Coronary artery (tissue), 2 donors: Measurements from ENCODE around the gene NUDT17.
"Not testable (repeated sequence)": the region's sequence is repeated elsewhere in the genome, so short reads cannot be mapped to it uniquely, and the experiment has no call there.

Experiments
- DNase-seq: peaks from one replicate; pipeline ENCODE4 v3.0.0-alpha.2; 2017; ENCODE audit warnings: low spot score
- H3K27ac ChIP-seq, 2 donors: fragments of 200-600 bp; sonication (generic); one replicate each; pipeline ENCODE4 v1.5.1; 2016 to 2019
- H3K4me3 ChIP-seq: fragments of 200-600 bp; sonication (generic); 2 replicates; pipeline ENCODE4 v1.5.1; 2016; ENCODE audit warnings: mild to moderate bottlenecking, moderate library complexity
- TF ChIP-seq, protein P1 (sequence below): fragments of 200-600 bp; sonication (generic); IDR thresholded peaks from one replicate; pipeline ENCODE4 v1.5.1; 2019; ENCODE audit warnings: antibody characterized with exemption

Gene NUDT17

DNA sequence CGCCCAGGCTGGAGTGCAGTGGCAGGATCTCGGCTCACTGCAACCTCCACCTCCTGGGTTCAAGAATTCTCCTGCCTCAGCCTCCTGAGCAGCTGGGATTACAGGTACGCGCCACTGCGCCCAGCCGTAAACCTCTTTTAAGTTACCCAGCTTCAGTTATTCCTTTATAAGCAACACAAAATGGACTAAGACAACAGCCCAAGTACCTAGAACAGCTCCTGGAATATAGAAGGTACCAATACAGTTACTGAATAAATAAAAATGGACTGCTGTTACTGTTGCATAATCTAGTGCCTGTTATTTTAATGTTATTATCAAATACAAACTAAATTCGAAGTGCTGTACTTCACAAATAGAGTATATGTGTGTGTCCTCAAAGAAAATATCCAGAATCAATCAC, 38.6 kb upstream of the NUDT17 start:
- DNase-seq, result no peak
- no peak overlapping the region for H3K4me3 ChIP-seq
- TF ChIP-seq, protein P1, sequence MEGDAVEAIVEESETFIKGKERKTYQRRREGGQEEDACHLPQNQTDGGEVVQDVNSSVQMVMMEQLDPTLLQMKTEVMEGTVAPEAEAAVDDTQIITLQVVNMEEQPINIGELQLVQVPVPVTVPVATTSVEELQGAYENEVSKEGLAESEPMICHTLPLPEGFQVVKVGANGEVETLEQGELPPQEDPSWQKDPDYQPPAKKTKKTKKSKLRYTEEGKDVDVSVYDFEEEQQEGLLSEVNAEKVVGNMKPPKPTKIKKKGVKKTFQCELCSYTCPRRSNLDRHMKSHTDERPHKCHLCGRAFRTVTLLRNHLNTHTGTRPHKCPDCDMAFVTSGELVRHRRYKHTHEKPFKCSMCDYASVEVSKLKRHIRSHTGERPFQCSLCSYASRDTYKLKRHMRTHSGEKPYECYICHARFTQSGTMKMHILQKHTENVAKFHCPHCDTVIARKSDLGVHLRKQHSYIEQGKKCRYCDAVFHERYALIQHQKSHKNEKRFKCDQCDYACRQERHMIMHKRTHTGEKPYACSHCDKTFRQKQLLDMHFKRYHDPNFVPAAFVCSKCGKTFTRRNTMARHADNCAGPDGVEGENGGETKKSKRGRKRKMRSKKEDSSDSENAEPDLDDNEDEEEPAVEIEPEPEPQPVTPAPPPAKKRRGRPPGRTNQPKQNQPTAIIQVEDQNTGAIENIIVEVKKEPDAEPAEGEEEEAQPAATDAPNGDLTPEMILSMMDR, result no peak
- H3K27ac ChIP-seq, result no peak overlapping the region

DNA sequence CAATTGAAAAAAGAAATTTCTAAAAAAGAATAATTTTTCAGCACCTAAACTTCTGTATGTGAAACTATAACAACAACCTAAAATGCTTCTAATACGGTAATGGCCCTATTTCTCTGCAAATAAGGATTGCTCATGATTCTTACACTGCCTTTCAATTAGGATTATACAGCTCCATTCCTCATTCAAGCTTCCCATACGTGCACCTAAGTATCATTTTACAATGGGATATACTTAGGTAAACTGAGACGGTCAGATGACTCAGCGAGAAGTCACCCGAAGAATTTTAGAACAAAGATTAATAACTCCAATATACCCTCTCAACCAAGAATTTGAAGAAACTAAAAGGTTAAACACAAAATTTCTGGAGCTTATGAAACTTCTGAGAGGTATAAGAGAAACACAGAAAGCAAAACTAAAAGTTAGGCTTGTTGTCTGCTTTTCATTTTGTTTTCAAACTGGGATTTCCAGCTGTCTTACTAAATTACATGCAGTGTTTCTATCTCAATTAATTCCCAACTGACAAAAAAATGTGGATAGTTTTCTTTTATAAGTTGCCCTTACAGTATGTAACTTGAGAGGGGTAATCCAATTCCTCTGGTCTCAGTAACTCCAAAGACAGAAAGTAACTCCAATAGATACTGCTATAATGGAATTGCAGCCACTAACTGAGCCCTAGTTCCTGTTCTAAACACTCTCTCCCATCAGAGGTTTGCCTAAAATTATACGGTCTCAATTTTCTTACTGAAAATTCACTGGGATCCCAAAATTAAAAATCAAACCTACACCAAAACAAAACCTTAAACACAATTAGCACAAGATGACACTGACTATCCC, 32.2 kb upstream of the NUDT17 start:
- not testable (repeated sequence) for H3K27ac ChIP-seq, H3K4me3 ChIP-seq, DNase-seq

DNA sequence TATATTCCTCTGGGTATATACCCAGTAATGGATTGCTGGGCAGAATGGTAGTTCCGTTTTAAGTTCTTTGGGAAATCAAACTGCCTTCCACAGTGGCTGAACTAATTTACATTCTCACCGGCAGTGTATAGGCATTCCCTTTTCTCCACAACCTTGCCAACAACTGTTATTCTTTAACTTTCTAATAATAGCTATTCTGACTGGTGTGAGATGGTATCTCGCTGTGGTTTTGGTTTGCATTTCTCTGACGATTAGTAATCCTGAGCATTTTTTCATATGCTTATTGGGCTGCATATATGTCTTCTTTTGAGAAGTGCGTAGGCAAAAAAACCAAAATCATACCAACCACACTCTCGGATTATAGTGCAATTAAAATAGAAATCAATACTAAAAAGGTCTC, 27.3 kb upstream of the NUDT17 start:
- not testable (repeated sequence) for H3K27ac ChIP-seq, H3K4me3 ChIP-seq, DNase-seq

DNA sequence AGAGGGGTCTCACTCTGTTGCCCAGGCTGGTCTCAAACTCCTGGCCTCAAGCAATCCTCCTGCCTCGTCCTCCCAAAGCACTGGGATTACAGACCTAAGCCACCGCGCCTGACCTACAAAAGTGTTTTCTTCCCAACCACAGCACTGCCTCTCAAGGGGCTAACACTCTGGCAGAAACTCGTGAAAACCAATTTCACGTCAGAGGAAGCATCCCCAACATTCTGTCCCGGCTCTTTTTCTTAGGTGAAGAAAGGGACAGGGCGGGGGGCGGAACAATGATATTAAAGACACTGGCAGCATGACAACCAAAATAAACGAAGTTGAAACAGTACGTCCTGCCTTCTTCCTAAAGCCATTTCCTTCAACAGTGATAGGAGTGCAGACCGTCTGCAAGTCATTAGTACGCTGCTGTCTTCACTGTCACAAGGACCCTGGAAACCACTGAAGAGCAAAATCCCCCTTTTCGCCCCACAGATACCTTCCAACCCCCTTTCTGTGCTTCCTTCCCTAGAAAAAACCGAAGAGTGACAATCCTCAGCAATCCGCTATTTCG, 22.6 kb upstream of the NUDT17 start:
- not testable (repeated sequence) for DNase-seq
- Histone ChIP-seq H3K4me3 (peak overlapping the region; percentile 71), H3K27ac (peak overlapping the region in 1 of 2 donors; percentile 72)

DNA sequence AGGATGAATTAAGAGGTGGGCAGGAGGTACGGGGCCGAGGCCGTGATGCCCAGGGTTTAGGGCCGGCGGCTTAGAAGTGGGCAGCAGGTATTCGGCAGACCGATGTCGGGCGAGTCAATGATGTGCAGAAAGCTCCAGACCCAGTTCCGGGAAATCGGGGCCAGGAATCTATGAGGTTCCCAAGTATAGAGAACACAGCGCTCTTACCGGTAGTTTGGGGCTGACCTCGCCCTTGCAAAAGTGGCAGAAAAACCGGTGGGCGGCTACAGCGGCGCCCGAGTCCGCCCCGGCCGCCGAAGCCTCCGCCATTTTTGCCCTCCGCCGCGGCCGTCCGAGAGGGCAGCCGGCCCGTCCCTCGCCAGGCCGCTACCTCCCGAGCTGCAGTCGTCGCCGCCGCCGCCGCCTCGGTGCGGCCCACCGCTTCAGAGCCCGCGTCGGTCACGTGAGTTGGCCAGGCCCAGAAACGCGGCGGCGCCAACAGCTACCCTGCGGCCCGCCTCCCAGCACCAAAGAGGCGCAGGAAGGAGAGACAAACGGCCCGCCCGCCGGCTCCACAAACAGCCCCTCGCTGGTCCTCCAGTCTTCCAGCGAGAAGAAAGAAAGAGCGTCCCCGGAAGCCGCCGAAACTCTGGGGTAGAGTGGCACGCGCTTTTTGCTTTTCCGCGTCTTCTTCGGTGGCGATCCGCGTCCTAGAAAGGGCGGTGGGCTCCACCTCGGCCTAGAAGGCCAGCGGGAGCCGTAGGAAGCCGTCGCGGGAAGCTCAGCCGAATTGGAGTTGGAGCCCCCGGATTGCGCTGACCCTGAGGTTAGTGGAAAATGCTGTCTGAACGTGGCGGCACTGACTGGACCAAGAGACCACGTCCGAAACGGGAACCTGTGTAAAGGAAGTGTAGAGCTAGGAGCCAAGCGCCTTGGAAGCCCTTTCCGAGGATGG, 21.6 kb upstream of the NUDT17 start, which contains the start of the genes POLR3C and RNF115:
TSS of gene POLR3C (plus strand) at position 636 of the 934 bp plus-strand sequence. CDS start 1,577 bp downstream, outside the sequence.
TSS of gene RNF115 (minus strand) at position 531 of the 934 bp plus-strand sequence. CDS start at position 309, 222 bp downstream.
- peak within 1 kb of the TSS; percentile 71 for H3K4me3 ChIP-seq
- TF ChIP-seq, protein P1, result no peak
- peak within 1 kb of the TSS; percentile 71 to 92 for H3K27ac ChIP-seq
- peak; percentile 94 for DNase-seq

DNA sequence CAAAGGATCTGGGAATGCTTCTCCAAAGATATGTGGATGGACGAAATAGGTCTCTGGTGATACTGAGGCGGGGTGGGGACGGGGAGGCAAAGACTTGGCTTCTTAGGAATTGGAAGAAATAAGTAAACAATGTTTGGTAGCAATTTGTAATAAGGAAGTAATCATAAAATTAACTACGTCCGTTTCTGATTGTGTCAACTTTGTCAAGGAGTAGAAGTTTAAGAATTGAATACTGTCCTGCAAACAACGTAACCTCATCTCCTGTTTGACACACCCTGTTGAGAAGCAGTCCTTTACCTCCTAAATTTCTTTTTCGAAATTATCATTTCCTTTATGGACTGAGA, 21.0 kb upstream of the NUDT17 start:
- TF ChIP-seq, protein P1, result no peak
- DNase-seq, result no peak
- H3K27ac ChIP-seq, result peak overlapping the region; percentile 71 to 92

DNA sequence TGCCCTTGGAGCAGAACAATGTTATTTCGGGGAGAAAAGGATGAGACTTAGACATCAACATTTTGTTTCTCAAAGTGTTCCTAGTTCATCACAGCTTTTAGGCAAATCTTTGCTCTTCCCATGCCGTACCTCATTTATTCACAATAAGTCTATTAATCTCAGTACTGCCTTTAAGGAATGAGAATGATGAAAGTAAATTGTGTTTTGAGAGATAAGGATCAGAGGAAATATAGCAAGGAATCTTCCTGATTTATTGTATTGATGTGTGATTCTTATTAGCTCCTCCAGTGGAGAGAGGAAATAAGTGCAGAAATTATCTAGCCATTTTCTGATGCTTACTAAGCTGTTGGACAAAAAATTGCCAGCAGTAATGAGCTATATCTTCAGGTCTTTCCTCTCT, 19.4 kb upstream of the NUDT17 start:
- no peak for DNase-seq
- Histone ChIP-seq H3K27ac (no peak overlapping the region), H3K4me3 (no peak overlapping the region)
- TF ChIP-seq, protein P1, result no peak

More for the DNA sequence above, 21.0 kb upstream of the NUDT17 start:
- peak overlapping the region; percentile 71 for H3K4me3 ChIP-seq

DNA sequence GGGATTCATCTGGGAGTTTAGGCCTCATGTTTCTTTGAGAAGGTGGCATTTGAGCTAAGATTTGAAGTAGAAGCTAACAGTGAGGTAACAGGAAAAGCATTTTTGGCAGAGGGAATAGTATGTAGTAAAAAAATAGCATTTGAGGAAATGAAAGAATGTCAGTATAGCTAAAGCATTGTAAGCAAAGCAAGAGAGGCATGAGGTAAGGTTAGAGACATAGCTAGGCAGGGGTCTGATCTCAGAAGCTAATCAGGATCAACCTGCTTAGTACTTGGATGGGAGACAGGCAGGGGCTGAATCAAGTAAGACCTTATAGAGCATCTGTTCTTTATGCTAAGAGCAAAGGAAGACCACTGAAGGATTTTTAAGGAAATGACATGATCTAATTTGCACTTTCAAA, 17.5 kb upstream of the NUDT17 start:
- Histone ChIP-seq H3K27ac (no peak overlapping the region), H3K4me3 (no peak overlapping the region)
- DNase-seq, result no peak
- TF ChIP-seq, protein P1, result no peak
